ENCODE measurements around the gene EFNA5. TPM values are rescaled to one million over a fixed set of nuclear protein-coding genes. Genes with fewer than 3 reads are reported as not detected.

EFNA5 gene
- total and polyA plus RNA-seq, 2 donors from 2014 or later = 5.9 to 54.4 TPM

DNA sequence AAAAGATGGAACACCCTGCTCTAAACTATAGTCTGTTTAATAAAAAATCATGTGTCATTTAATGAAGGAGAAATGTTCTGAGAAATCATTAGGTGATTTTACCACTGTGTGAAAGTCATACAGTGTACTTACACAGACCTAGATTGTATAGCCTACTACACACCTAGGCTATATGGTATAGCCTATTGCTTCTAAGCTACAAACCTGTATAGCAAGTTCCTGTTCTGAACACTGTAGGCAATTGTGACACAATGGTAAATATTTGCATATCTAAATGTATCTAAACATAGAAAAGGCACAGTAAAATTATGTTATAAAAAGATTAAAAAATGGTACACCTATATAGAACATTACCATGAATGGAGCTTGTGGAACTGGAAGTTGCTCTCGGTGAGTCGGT lies 40.6 kb downstream of the EFNA5 start:
- no peak for DNase-seq
- Histone ChIP-seq H3K27ac (ENCODE audit: low read depth in 2 of 2, low read length in 2 of 2) (no peak overlapping the region), H3K9ac (ENCODE audit: low read length in 3 of 3) (no peak overlapping the region), H3K4me1 (ENCODE audit: control insufficient read depth in 2 of 3, insufficient read depth in 2 of 3, low read depth in 1 of 3, low read length in 3 of 3) (no peaks in the 10 kb centered on the region), H3K4me3 (ENCODE audit: low read length in 3 of 3) (no peak overlapping the region), H3K27me3 (ENCODE audit: control insufficient read depth, insufficient read depth, low read length) (no peaks in the 10 kb centered on the region), H3K9me3 (ENCODE audit: control insufficient read depth in 2 of 3, insufficient read depth in 1 of 3, low read length in 3 of 3) (no peaks in the 10 kb centered on the region), H3K36me3 (ENCODE audit: control insufficient read depth in 2 of 3, insufficient read depth in 3 of 3, low read length in 3 of 3) (no peaks in the 10 kb centered on the region)
- intact Hi-C loops (cut with DNase I) = no loop called here
- no peak for FAIRE-seq
- TF ChIP-seq, protein P1, sequence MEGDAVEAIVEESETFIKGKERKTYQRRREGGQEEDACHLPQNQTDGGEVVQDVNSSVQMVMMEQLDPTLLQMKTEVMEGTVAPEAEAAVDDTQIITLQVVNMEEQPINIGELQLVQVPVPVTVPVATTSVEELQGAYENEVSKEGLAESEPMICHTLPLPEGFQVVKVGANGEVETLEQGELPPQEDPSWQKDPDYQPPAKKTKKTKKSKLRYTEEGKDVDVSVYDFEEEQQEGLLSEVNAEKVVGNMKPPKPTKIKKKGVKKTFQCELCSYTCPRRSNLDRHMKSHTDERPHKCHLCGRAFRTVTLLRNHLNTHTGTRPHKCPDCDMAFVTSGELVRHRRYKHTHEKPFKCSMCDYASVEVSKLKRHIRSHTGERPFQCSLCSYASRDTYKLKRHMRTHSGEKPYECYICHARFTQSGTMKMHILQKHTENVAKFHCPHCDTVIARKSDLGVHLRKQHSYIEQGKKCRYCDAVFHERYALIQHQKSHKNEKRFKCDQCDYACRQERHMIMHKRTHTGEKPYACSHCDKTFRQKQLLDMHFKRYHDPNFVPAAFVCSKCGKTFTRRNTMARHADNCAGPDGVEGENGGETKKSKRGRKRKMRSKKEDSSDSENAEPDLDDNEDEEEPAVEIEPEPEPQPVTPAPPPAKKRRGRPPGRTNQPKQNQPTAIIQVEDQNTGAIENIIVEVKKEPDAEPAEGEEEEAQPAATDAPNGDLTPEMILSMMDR (IDR thresholded peaks at IDR 0.05; ENCODE audit: borderline replicate concordance, extremely low read depth, insufficient read depth) = no peak

DNA sequence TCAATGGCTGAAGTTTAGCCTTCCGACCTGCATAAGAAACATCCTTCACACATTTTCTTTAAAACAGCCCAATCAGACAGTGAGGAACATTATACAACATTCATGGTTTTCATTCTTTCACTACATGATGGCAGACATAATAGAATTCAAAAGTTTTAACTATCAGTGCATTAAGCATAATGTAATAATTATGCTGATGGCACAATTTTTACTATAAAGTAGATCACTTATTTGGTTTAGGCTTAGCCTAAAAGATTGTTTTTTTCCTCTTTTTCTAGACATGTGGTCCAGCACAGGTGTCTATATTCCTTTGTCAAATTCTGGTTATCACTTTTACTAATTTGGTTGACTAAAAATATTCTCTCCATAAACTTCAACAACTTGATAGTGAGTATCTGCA lies 46.5 kb downstream of the EFNA5 start:
- Histone ChIP-seq H3K27me3 (ENCODE audit: control insufficient read depth, insufficient read depth, low read length) (no peaks in the 10 kb centered on the region), H3K4me1 (ENCODE audit: control insufficient read depth in 2 of 3, insufficient read depth in 2 of 3, low read depth in 1 of 3, low read length in 3 of 3) (no peaks in the 10 kb centered on the region), H3K27ac (ENCODE audit: low read depth in 2 of 2, low read length in 2 of 2) (no peak overlapping the region), H3K36me3 (ENCODE audit: control insufficient read depth in 2 of 3, insufficient read depth in 3 of 3, low read length in 3 of 3) (no peaks in the 10 kb centered on the region), H3K9me3 (ENCODE audit: control insufficient read depth in 2 of 3, insufficient read depth in 1 of 3, low read length in 3 of 3) (no peaks in the 10 kb centered on the region), H3K9ac (ENCODE audit: low read length in 3 of 3) (no peak overlapping the region), H3K4me3 (ENCODE audit: low read length in 3 of 3) (no peak overlapping the region)
- FAIRE-seq = no peak
- no peak for DNase-seq
- intact Hi-C loops (cut with DNase I) = no loop called here
- TF ChIP-seq, protein P1 (IDR thresholded peaks at IDR 0.05; ENCODE audit: borderline replicate concordance, extremely low read depth, insufficient read depth) = no peak

DNA sequence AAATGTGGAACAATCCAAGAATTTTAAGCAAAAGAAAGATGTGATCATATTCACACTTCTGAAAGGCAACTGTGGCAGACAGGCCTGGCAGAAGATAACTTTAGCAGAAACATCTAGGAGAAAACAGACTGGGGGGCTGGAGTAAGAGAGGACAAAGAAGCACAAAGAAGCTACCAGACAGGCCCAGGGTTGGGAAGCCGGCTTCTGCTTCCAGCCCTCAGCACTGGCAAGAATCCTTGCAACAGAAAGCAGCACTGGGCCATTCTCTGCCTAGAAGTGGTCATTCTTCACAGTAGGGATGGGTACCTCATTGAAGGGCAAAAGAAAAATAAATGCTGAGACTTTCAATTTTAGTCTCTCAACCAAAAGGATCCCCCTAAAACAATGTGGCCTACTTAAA lies 49.6 kb downstream of the EFNA5 start:
- no peak overlapping the region for H3K9ac ChIP-seq (ENCODE audit: low read length in 3 of 3)
- TF ChIP-seq, protein P1 (IDR thresholded peaks at IDR 0.05; ENCODE audit: borderline replicate concordance, extremely low read depth, insufficient read depth) = no peak
- H3K4me1 ChIP-seq (ENCODE audit: control insufficient read depth in 2 of 3, insufficient read depth in 2 of 3, low read depth in 1 of 3, low read length in 3 of 3) = no peaks in the 10 kb centered on the region
- FAIRE-seq (no peak), DNase-seq (no peak)
- no peaks in the 10 kb centered on the region for H3K27me3 ChIP-seq (ENCODE audit: control insufficient read depth, insufficient read depth, low read length)
- intact Hi-C loops (cut with DNase I) = no loop called here
- H3K27ac ChIP-seq (ENCODE audit: low read depth in 2 of 2, low read length in 2 of 2) = no peak overlapping the region
- no peak overlapping the region for H3K4me3 ChIP-seq (ENCODE audit: low read length in 3 of 3)
- H3K36me3 ChIP-seq (ENCODE audit: control insufficient read depth in 2 of 3, insufficient read depth in 3 of 3, low read length in 3 of 3) = no peaks in the 10 kb centered on the region
- no peaks in the 10 kb centered on the region for H3K9me3 ChIP-seq (ENCODE audit: control insufficient read depth in 2 of 3, insufficient read depth in 1 of 3, low read length in 3 of 3)

DNA sequence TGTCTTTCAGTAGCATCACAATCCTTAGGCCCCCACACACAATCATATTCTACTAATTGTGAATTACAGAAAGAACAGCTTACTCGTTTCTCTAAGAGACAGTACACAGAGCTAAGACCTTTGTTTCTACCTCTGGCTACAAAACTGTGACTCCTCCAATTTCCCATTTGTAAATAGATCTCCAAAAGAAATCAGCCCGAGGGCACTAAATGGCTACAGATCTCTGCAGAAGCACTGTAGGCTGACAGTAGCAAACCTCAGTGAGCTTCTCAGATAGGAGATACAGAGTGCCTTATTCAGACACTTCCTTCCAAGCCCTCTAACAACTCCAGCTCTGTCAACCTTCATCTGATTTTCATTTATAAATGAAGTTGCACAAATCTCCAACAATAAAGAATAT lies 51.0 kb downstream of the EFNA5 start:
- Histone ChIP-seq H3K4me1 (ENCODE audit: control insufficient read depth in 2 of 3, insufficient read depth in 2 of 3, low read depth in 1 of 3, low read length in 3 of 3) (no peaks in the 10 kb centered on the region), H3K4me3 (ENCODE audit: low read length in 3 of 3) (no peak overlapping the region), H3K36me3 (ENCODE audit: control insufficient read depth in 2 of 3, insufficient read depth in 3 of 3, low read length in 3 of 3) (no peaks in the 10 kb centered on the region), H3K27me3 (ENCODE audit: control insufficient read depth, insufficient read depth, low read length) (no peaks in the 10 kb centered on the region), H3K9me3 (ENCODE audit: control insufficient read depth in 2 of 3, insufficient read depth in 1 of 3, low read length in 3 of 3) (no peaks in the 10 kb centered on the region), H3K9ac (ENCODE audit: low read length in 3 of 3) (no peak overlapping the region), H3K27ac (ENCODE audit: low read depth in 2 of 2, low read length in 2 of 2) (no peak overlapping the region)
- intact Hi-C loops (cut with DNase I) = no loop called here
- FAIRE-seq = no peak
- TF ChIP-seq, protein P1 (IDR thresholded peaks at IDR 0.05; ENCODE audit: borderline replicate concordance, extremely low read depth, insufficient read depth) = no peak
- DNase-seq = no peak

Measured in kidney (tissue), 14 donors.